HuH-7.5 (cell line): Measurements from ENCODE around the gene KAT2A.

Source experiments
- DNase-seq: peaks from one replicate; pipeline ENCODE4 v3.0.0; 2011; ENCODE audit warnings: low spot score

The KAT2A gene

GRCh38 chr17:42135664-42136653 is 14.8 kb upstream of the KAT2A start:
- peak; percentile 59 for DNase-seq

GRCh38 chr17:42135151-42135550 is 14.0 kb upstream of the KAT2A start:
- no peak for DNase-seq

GRCh38 chr17:42133461-42134041 is 12.4 kb upstream of the KAT2A start:
- DNase-seq = no peak

GRCh38 chr17:42132941-42133340 is 11.8 kb upstream of the KAT2A start:
- no peak for DNase-seq

- no peak for DNase-seq
Measured at GRCh38 chr17:42131981-42132432, 10.8 kb upstream of the KAT2A start.

- no peak for DNase-seq
Measured at GRCh38 chr17:42131232-42131631, 10.1 kb upstream of the KAT2A start.

- DNase-seq = no peak
Measured at GRCh38 chr17:42130310-42130936, 9.3 kb upstream of the KAT2A start.

- DNase-seq = no peak
Measured at GRCh38 chr17:42129109-42129837, 8.1 kb upstream of the KAT2A start.

GRCh38 chr17:42127414-42127813 is 6.2 kb upstream of the KAT2A start:
- DNase-seq = no peak

- no peak for DNase-seq
Measured at GRCh38 chr17:42126836-42127235, 5.7 kb upstream of the KAT2A start.

- no peak for DNase-seq
Measured at GRCh38 chr17:42125565-42125964, 4.4 kb upstream of the KAT2A start.

- no peak for DNase-seq
Measured at GRCh38 chr17:42124256-42124655, 3.1 kb upstream of the KAT2A start.

- DNase-seq = no peak
Measured at GRCh38 chr17:42122371-42123303, 1.5 kb upstream of the KAT2A start, which contains the start of gene HSPB9. HSPB9 (plus strand) TSS chr17:42122804; CDS start chr17:42122851, 47 bp downstream.

- no peak for DNase-seq
Measured at GRCh38 chr17:42120161-42120769, 902 bp downstream of the KAT2A start.

- DNase-seq = no peak
Measured at GRCh38 chr17:42119301-42119700, 1.9 kb downstream of the KAT2A start.

- DNase-seq = peak; percentile 58
Measured at GRCh38 chr17:42118545-42118944, 2.6 kb downstream of the KAT2A start.

GRCh38 chr17:42118126-42118510 is 3.0 kb downstream of the KAT2A start:
- no peak for DNase-seq

GRCh38 chr17:42117397-42118125 is 3.6 kb downstream of the KAT2A start:
- no peak for DNase-seq

- peak; percentile 84 for DNase-seq
Measured at GRCh38 chr17:42116705-42117396, 4.3 kb downstream of the KAT2A start.
